Measurements from ENCODE around the gene LRRC71.

DNA sequence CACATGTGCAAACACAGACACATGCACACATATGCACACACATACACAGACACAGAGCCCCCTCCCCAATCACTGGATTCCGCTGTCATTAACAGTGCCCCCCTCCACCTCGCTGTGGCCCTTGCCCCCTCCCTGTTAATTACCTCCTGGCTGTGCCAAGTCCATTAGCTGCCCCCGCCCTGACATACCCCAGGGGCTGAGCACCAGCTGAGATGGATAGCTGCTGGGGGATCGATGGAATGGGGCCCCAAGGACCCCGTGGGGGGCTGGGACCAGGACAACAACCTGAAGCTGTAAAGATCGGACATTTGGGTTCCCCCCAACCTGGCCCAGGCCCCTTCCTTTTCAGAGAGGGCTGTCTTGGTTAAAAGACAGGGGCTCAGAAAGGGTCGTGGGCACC is 36.5 kb upstream of the LRRC71 start:
- TF ChIP-seq TAF1 (IDR thresholded peaks at IDR 0.05; ENCODE audit: borderline replicate concordance, low read depth, low read length) (no peak), MAX (IDR thresholded peaks at IDR 0.05; ENCODE audit: low read depth) (no peak)
- TF ChIP-seq, protein P1, sequence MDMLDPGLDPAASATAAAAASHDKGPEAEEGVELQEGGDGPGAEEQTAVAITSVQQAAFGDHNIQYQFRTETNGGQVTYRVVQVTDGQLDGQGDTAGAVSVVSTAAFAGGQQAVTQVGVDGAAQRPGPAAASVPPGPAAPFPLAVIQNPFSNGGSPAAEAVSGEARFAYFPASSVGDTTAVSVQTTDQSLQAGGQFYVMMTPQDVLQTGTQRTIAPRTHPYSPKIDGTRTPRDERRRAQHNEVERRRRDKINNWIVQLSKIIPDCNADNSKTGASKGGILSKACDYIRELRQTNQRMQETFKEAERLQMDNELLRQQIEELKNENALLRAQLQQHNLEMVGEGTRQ (IDR thresholded peaks at IDR 0.05; ENCODE audit: borderline replicate concordance, low read depth, low read length): no peak
